Measurements from ENCODE around the gene SLC16A11. TPM values are rescaled to one million over a fixed set of nuclear protein-coding genes. Genes with fewer than 3 reads are reported as not detected.
"Not testable (repeated sequence)": the region's sequence is repeated elsewhere in the genome, so short reads cannot be mapped to it uniquely, and the experiment has no call there.

The SLC16A11 gene
- total RNA-seq, 1 donor from 2014 or later = 0.47 TPM

DNA sequence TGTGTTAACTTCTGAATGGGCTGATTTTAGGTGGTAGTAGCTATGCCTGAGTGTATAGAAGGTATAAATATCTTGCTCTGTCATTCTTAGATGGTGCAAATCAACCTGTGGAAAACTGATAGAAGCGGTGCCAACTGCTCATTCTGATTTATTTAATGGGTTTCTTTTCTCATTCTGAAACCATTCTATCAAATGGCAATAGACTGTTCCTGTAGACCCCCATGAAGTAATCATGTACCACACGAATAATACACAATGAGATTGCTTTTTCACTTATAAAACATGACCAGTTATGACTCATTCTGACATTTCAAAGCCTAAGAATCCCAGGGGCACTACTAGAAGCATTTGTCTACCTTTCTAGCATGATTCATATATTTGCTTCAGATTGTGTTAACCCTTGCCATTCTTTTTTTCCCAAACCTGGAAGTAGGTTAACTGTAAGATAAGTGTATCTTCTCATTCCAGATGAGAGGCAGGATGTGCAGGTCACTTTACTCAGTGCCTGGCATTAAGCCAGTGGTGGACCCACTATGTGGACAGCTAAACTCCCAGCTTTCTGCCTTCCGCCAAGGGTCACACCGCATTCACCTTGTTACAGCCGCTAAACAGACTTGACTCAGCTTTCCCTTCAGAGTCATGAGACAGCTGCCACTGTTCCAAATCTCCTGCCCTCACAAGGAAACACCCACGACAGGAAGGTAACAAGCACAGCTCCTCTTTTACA is 16.4 kb upstream of the SLC16A11 start:
- intact Hi-C loops (cut with micrococcal nuclease) = no loop called here

DNA sequence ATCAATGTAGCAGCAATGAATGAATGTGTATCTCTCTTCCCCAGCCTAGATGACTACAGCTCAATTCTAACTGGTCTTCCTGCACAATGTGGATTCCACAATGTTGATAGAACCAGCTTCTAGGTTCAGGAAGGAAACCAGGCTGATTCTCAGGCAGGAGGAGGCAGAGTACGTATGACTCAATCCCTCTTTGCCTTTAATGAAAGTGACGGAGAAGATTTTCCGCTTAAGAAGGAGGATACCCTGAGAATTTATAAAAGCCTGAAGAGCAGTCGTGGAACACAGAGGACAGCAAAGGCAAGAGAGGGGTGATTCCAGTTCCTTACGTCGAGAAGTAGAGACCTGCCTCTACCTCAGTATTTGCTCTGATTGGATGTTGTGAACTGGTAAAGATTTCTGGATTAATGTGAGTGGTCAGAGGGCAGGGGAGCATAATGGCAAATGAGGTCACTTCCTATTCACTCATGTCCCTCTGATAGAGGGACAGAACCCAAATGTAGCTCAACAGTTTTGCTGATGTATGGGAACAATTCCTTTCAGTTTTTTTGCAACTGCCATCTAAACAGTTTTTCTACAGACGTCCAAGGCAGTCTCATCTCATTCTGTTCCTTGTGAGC is 15.0 kb upstream of the SLC16A11 start:
- intact Hi-C loops (cut with micrococcal nuclease) = no loop called here

DNA sequence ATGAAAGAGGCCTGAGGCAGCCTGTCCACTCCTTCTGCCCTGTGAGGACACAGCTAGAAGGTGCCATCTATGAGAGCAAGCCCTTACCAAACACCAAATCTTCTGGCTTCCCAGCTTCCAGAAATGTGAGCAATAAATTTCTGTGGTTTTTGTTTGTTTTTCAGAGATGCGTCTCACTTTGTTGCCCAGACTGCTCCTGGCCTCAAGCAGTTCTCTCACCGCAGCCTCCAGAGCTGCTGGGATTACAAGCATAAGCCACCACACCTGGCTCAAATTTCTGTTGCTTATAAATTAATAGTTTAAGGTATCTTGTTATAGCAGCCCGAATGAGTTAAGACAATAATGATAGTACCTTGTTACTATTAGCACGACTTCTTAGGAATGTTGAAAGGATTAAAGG is 12.5 kb upstream of the SLC16A11 start:
- intact Hi-C loops (cut with micrococcal nuclease) = no loop called here

DNA sequence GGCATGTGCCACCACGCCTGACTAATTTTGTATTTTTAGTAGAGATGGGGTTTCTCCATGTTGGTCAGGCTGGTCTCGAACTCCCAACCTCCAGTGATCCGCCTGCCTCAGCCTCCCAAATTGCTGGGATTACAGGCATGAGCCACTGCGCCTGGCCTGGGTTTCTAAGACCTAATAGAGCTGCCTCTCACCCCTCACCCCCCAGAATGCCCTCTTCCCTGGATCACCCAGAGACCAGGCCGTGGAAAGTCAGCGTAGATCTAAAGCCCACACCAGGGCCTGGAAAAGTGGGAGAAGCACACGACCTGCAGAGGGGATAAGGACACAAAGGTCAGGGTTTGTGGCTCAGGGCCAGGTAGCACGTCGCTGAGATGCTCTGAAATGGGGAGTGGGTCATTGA is 6.7 kb upstream of the SLC16A11 start:
- intact Hi-C loops (cut with micrococcal nuclease) = not testable (repeated sequence)

DNA sequence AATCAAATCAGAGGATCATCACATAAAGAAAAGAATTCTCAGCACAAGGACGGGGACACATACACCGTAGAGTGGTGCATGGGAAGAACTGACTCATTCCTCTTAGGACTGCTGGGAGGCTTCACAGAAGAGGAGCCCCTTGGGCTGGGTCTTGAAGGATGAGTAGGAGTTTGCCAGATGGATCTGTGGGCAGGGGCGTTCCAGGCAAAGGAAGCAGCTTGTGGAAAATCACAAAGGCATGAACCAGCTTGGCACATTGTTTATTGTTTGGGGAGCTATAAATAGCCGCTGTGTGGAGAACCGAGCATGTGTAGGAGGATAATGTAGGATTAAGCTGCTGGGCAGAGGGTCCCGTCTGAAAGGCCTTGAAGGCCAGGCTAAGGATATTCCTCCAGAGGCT is 5.1 kb upstream of the SLC16A11 start:
- intact Hi-C loops (cut with micrococcal nuclease) = loop anchor here (5.0 kb wide), 3 partner anchors 233 to 533 kb away; partner anchors contain the start of genes MPDU1 and SLC2A4

DNA sequence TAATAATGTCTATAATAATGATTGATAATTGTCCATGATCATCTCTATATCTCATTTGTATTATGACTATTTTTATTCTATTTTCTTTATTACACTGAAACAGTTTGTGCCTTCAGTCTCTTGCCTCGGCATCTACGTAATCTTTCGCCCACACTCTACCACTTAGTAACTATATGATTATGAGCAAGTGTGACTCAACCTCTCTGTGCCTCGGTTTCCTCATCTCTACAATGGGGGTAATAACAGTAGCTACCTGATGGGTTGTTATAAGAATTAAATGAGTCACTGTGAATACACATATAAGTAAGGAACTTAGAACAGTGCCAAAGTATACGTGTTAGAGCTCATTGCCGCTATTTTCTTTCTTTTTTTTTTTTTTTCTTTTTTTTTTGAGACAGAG is 3.7 kb upstream of the SLC16A11 start:
- intact Hi-C loops (cut with micrococcal nuclease) = loop anchor here (5.0 kb wide), 3 partner anchors 235 to 535 kb away; partner anchors contain the start of genes MPDU1 and SLC2A4

DNA sequence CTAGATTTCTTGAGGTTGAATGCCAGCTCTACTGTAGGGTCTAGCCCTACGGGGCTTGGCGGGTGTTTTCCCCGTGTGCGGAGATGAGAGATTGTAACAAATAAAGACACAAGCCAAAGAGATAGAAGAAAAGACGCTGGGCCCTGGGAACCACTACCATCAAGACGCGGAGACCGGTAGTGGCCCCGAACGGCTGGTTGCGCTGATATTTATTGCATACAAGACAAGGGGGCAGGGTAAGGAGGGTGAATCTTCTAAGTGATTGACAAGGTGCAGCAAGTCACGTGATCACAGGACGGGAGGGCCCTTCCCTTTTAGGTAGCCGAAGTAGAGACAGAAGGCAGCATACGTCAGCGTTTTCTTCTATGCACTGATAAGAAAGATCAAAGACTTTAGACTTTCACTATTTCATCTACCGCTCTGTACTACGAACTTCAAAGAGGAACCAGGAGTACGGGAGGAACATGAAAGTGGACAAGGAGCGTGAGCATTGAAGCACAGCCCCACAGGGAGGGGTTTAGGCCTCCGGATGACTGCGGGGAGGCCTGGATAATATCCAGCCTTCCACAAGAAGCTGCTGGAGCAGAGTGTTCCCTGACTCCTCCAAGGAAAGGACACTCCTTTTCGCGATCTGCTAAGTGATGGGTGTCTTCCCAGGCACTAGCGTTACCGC is 3.0 kb upstream of the SLC16A11 start:
- intact Hi-C loops (cut with micrococcal nuclease) = loop anchor here (1.0 to 5.0 kb wide), 9 partner anchors 11 to 535 kb away; partner anchors contain the start of genes MPDU1, SLC16A13 and SLC2A4

DNA sequence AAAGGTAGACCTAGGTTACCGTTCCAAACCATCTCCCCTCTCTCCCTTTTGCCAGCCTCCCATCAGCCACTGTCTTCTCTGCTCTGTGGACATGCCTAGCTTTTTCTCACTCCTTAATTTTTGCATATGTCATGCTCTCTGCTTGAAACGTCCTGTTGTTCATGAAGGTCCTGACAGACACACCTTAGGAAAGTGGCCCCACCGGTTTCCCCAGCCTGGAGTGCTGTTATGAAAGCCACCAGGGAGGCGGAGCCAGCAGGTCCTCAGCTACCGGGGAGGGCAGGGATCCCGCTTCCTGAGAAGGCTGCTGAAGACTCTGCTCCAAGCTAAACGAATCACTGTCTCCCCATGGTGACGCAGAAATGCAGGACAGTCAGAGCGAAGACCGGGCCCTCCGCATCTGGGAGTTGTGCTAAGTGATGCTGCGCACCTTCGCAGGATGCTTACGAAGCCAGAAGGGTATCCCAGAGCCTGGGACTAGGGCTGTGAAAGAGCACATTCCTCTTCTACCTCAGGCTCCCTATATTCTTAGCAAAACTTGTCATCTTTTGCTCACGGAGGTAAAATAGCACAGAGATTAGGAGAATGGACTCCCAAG is 2.3 kb upstream of the SLC16A11 start:
- intact Hi-C loops (cut with micrococcal nuclease) = loop anchor here (1.0 to 5.0 kb wide), 9 partner anchors 10 to 536 kb away; partner anchors contain the start of genes MPDU1, SLC16A13 and SLC2A4

DNA sequence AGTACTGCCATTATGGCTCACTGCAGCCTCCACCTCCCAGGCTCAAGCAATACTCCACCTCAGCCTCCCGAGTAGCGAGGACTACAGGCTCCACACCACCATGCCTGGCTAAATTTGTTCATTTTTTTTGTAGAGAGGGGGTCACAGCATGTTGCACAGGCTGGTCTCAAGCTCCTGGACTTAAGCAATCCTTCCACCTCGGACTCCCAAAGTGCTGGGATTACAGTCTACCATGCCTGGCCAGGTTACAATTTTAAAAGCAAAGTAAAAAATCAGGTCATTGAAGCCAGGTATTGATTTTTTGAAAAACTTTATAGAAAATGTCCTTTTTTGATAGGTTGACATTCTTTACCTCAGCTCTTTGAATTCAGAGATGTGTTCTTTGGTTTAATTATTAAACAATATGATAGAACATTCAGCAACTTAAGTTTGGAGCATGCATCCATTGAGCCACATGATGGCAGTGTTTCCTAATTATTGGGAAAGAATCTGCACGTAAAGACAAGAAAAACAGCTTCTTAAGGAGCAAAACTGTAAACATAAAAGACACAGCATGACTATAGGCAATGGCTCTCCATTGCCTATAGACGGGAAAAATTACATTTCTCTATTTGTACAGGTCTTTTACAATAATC is 1.7 kb upstream of the SLC16A11 start:
- intact Hi-C loops (cut with micrococcal nuclease) = loop anchor here (1.0 to 5.0 kb wide), 10 partner anchors 9 to 537 kb away; partner anchors contain the start of genes MPDU1, SLC16A13 and SLC2A4

DNA sequence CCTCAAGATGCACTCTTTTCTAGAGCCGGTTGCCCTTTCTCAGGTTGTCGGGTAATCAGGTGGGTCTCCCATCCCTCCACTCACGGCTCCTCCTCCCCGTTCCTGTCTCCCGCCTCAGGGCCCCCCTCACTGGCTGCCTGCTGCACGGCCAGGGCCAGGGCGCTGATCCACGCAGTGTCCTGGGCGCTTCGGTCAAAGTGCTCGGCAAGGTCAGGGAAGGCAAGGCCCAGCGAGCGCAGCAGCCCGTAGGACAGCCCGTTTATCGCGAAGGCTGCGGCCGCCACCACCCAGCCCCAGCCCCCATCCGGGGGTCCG is 753 bp downstream of the SLC16A11 start:
- intact Hi-C loops (cut with micrococcal nuclease) = no loop called here

DNA sequence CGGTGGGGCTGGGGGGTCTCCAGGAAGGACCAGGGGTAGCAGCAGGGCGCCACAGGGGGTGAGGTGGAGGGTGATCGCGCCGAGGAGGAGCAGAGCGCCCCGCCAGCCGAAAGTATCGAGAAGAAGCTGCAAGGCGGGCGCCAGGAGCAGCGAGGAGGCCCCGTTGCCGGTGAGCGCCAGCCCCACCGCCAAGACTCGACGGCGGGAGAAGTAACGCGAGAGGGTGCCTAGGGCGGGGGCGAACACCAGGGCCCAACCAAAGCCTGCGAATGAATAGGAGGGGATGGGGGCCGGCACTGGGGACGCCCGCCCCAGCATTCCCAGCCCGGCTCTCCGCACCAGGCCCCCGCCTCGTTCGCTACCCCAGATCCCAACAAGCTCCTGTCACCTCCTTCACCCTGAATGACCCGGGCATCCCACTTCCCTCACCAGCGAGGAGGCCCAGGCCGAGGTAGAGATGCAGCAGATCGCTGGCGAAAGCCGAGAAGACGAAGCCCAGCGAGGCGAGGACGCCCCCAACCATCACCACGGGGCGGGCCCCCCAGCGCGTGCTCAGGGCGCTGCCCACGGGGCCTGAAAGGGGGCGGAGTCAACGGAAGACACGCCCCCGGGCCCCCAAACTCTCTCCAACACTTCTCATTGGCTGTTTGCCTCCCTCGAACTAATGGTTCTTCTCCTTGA is 1.3 kb downstream of the SLC16A11 start:
- intact Hi-C loops (cut with micrococcal nuclease) = no loop called here

DNA sequence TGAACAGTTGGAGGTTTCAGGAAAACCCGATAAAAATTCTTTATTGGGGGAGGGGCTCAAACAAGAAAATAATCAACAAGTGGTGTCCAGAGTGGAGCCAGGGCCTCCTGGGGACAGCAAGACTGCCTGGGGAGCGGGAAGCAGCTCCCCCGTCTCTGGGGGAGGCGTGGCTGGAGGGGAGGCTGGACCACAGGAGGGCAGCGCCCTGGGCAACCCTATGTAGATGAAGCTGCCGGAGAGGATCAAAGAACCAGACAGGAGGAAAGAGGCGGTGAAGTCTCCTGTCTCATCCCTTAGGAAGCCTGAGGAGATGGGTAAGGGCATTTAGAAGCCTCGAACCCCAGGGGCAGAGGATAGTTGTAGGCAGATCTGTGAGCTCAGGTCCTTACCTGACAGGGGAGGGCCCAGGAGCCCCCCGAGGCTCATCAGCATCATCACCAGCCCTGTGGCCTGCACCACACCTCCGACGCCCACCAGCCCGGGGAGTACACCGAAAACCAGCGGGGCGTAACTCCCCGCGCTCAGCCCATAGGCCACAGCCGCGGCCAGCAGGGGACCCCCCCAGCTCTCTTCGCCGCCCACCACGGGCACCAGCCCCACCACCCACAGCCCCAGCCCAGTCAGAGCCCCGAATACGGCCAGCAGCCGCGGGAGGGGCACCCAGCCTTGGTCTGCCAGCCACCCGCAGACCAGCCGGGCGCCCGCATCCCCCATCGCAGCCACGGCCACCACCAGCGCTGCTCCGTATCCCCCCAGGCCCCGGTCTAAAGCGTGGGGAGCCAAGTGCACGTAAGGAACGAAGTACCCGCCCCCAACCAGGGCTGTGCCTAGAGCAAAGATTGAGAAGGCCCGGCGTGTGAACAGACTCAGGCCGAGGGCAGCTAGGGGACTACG is 2.0 kb downstream of the SLC16A11 start:
- intact Hi-C loops (cut with micrococcal nuclease) = no loop called here

DNA sequence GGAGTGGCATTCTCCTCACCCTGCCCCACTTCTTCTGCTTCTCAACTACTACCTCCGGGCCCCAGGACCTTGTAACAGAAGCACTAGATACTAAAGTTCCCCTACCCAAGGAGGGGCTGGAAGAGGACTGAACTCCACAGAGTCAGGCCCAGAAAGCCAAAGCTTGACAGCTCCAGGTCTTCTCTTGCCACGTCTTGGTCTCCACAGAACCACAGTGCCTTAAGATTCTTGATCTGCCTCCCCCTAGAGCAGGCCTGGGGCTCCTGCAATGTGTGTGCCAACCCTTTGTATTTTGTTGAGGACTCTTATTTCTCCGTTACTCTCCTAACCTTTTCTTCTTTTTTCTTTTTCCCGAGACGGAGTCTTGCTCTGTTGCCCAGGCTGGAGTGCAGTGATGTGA is 4.1 kb downstream of the SLC16A11 start:
- intact Hi-C loops (cut with micrococcal nuclease) = loop anchor here (5.0 kb wide), 2 partner anchors 267 to 442 kb away; partner anchors contain the start of genes EIF5A, POLR2A and SLC35G6

DNA sequence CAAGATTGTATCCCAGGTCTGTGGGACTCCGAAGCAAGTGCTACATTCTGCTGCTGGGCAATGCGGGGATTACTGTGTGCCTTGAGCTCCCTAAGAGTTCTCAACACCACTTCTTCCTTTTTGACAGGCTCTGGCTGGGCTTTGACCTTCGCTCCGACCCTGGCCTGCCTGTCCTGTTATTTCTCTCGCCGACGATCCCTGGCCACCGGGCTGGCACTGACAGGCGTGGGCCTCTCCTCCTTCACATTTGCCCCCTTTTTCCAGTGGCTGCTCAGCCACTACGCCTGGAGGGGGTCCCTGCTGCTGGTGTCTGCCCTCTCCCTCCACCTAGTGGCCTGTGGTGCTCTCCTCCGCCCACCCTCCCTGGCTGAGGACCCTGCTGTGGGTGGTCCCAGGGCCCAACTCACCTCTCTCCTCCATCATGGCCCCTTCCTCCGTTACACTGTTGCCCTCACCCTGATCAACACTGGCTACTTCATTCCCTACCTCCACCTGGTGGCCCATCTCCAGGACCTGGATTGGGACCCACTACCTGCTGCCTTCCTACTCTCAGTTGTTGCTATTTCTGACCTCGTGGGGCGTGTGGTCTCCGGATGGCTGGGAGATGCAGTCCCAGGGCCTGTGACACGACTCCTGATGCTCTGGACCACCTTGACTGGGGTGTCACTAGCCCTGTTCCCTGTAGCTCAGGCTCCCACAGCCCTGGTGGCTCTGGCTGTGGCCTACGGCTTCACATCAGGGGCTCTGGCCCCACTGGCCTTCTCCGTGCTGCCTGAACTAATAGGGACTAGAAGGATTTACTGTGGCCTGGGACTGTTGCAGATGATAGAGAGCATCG is 5.6 kb downstream of the SLC16A11 start:
- intact Hi-C loops (cut with micrococcal nuclease) = loop anchor here (5.0 kb wide), 2 partner anchors 269 to 444 kb away; partner anchors contain the start of genes EIF5A, POLR2A and SLC35G6

DNA sequence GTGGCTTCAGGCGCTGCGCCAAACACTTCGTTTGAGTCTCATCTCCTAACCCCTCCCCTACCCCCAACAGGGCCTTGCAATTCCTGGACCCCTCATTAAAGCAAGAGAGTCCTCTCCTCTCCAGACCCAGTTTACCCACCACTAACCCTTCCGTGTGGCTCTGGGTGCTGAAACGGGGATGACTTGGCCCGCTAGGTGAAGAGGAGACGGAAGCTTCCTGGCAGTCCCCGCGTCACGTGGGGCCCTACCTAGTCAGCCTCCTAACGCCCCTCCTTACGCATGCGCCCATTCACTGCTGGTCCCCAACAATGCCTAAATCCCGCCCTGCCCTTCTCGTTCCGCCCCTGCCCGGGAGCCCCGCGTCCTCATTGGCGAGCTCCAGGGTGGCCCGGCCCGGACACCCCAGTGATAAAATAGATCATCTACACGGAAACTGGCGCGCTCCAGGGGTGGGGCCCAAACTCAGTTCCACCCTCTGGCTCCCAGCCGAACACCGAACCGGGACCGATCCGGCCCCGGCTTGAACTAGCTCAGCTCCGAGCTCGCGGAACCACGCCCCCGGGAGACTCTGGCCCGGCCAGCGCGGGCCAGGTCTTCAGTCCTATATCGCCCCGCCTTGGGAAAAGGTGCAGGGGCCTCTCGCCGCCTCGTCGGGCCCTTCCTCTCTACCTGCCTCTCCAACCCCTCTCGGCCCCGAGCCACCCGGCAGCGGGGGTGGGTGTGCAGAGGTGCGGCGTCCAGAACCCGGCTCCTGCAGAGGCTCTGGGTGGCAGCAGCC is 8.1 kb downstream of the SLC16A11 start, which contains the start of gene SLC16A13:
TSS of gene SLC16A13 (plus strand) at position 425 of the 778 bp plus-strand sequence. CDS start 368 bp downstream, outside the sequence.
- intact Hi-C loops (cut with micrococcal nuclease) = loop anchor here (1.0 to 5.0 kb wide), 10 partner anchors 11 to 447 kb away; partner anchors contain the start of genes BCL6B, C17orf100, EIF5A and ELP5

DNA sequence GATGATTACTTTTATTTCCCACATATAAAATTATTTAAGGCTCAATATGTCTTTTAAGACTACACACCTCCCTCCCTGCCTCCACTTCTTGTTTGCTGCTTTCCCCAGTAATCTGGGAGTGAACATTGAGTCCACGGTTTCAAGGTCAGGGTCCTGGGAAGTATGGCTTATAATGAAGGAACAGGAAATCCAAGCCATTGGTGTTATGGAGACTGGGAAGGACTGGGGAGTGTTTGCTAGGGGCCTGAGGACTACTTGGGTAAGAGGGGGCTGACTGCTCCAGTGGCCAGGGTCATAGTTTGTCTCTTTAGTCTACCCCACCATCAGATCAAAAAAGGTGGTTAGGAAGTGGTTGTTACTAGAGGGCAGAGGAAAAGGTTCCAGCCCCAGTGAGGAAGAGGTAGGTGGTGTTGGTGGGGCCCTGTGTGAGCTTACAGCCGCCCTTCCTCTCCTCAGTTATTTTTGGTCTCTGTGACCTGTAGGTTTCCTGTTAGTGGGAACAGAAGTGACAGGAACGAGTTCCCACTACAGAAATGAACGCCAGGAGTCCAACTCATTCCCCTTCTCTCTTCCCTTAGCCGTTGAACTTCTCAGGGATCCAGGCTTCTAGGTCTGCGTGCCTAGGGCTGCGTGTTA is 8.8 kb downstream of the SLC16A11 start:
- intact Hi-C loops (cut with micrococcal nuclease) = loop anchor here (1.0 to 5.0 kb wide), 9 partner anchors 12 to 447 kb away; partner anchors contain the start of genes BCL6B, C17orf100, EIF5A and ELP5

DNA sequence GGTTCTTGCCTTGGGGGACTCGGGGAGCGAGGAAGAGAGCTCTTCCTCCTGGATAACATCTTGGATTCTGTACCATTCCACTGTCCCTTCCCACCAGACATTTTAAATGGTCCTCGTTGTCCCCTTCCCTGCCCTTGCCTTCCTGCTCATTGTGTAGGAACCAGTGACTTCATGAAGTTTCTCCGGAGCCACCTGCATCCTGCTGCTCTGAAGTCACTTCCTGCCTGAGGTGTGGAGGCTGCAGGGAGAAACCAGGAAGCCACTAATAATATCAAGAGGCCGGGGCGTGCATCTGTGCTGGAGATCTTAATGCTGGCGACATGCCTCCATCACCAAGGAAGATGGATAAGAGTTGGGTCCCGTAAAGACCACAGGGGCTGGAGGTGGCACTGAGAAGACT is 14.2 kb downstream of the SLC16A11 start:
- intact Hi-C loops (cut with micrococcal nuclease) = no loop called here

Data from T-helper 1 cell treated with Interleukin-12 subunit alpha and Interleukin-12 subunit beta and Interleukin-4 antibody, amounts not matched to agents 30 ng/mL and 1 ng/mL, for 36 hours (primary cell).